HepG2 (cell line): ENCODE results near the gene METTL1.

Experiments
- EZH2 ChIP-seq: conservative IDR thresholded peaks from 2 replicates; pipeline ENCODE4 v1.6.1; 2012; ENCODE audit warnings: mild to moderate bottlenecking, low read depth, low read length, moderate library complexity
- HMGA1 ChIP-seq: sonication (generic); formaldehyde crosslinking; conservative IDR thresholded peaks from 2 replicates; pipeline ENCODE4 v1.4.0; 2020; ENCODE audit warnings: missing genetic modification reagents
- MTA3 ChIP-seq: sonication (generic); formaldehyde crosslinking; IDR thresholded peaks from 2 replicates; pipeline ENCODE4 v1.4.0; 2020; ENCODE audit warnings: missing genetic modification reagents
- NCOA1 ChIP-seq: sonication (generic); formaldehyde crosslinking; IDR thresholded peaks from 2 replicates; pipeline ENCODE4 v1.9.0; 2021; ENCODE audit warnings: missing genetic modification reagents
- ZSCAN12 ChIP-seq: sonication (generic); formaldehyde crosslinking; IDR thresholded peaks from 2 replicates; pipeline ENCODE4 v1.9.0; 2021; ENCODE audit warnings: mild to moderate bottlenecking, missing genetic modification reagents
- TF ChIP-seq, protein P1 (sequence below): sonication (generic); formaldehyde crosslinking; IDR thresholded peaks from 2 replicates; pipeline ENCODE4 v1.4.0; 2020; ENCODE audit warnings: mild to moderate bottlenecking, missing genetic modification reagents
- TF ChIP-seq, protein P2 (sequence below): sonication (generic); formaldehyde crosslinking; IDR thresholded peaks from 2 replicates; pipeline ENCODE4 v1.4.0; 2020; ENCODE audit warnings: missing genetic modification reagents, borderline replicate concordance
- TF ChIP-seq, protein P3 (sequence below): IDR thresholded peaks from 2 replicates; pipeline ENCODE4 v1.6.1; 2016; ENCODE audit warnings: missing compliant biosample characterization, missing genetic modification reagents, borderline replicate concordance
- TF ChIP-seq, protein P4 (sequence below): sonication (generic); formaldehyde crosslinking; IDR thresholded peaks from 2 replicates; pipeline ENCODE4 v1.5.0; 2020; ENCODE audit warnings: mild to moderate bottlenecking, missing genetic modification reagents, moderate library complexity

DNA sequence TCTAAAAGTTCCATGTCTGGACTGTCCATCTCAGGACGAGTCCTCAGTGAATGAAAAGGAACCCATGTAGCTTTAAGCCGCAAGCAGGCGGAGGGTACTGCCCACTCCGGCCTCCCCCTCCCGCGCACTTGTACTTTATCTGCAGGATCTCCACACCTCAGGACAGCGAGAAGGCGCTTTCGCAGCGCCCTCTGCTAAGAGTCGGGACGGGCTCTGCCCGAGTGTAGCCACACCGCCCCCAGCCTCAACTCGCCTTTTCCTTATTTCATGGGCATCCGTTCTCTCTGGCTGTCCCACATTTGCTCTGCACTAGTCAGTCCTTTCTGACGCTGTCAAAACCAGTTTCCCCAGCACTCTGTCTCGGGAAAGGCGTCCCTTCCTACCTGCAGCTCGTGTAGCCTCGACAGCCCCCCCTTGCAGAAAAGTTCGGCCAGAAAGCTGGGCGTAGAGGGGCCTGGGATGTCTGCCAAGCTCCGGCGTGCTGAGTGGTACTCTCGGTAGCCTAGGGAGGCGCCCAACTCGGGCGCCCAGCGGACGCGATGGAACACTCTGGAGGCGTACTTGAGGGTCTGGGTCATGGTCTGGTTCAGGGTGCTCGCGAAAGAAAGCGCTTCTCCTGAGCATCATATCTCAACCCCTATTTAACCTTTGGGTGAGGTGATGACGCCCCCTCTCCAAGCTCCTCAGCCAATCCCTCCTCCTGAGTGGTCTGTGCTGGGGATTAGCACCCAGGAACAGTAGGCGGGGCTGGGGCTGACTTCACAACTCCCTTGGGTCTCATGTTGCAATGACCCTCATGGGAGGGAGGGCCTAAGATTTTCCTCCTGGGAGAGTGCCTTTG lies 5.2 kb downstream of the METTL1 start, which contains the start of gene CYP27B1:
- TF ChIP-seq EZH2, result no peak
- no peak for TF ChIP-seq NCOA1 (CRISPR knock-in tag)
- TF ChIP-seq, protein P1, sequence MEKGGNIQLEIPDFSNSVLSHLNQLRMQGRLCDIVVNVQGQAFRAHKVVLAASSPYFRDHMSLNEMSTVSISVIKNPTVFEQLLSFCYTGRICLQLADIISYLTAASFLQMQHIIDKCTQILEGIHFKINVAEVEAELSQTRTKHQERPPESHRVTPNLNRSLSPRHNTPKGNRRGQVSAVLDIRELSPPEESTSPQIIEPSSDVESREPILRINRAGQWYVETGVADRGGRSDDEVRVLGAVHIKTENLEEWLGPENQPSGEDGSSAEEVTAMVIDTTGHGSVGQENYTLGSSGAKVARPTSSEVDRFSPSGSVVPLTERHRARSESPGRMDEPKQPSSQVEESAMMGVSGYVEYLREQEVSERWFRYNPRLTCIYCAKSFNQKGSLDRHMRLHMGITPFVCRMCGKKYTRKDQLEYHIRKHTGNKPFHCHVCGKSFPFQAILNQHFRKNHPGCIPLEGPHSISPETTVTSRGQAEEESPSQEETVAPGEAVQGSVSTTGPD (CRISPR knock-in tag), result no peak
- TF ChIP-seq HMGA1 (CRISPR knock-in tag), result no peak
- TF ChIP-seq, protein P2, sequence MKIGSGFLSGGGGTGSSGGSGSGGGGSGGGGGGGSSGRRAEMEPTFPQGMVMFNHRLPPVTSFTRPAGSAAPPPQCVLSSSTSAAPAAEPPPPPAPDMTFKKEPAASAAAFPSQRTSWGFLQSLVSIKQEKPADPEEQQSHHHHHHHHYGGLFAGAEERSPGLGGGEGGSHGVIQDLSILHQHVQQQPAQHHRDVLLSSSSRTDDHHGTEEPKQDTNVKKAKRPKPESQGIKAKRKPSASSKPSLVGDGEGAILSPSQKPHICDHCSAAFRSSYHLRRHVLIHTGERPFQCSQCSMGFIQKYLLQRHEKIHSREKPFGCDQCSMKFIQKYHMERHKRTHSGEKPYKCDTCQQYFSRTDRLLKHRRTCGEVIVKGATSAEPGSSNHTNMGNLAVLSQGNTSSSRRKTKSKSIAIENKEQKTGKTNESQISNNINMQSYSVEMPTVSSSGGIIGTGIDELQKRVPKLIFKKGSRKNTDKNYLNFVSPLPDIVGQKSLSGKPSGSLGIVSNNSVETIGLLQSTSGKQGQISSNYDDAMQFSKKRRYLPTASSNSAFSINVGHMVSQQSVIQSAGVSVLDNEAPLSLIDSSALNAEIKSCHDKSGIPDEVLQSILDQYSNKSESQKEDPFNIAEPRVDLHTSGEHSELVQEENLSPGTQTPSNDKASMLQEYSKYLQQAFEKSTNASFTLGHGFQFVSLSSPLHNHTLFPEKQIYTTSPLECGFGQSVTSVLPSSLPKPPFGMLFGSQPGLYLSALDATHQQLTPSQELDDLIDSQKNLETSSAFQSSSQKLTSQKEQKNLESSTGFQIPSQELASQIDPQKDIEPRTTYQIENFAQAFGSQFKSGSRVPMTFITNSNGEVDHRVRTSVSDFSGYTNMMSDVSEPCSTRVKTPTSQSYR (CRISPR knock-in tag), result no peak
- TF ChIP-seq, protein P3, sequence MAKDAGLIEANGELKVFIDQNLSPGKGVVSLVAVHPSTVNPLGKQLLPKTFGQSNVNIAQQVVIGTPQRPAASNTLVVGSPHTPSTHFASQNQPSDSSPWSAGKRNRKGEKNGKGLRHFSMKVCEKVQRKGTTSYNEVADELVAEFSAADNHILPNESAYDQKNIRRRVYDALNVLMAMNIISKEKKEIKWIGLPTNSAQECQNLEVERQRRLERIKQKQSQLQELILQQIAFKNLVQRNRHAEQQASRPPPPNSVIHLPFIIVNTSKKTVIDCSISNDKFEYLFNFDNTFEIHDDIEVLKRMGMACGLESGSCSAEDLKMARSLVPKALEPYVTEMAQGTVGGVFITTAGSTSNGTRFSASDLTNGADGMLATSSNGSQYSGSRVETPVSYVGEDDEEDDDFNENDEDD (CRISPR knock-in tag), result no peak
- TF ChIP-seq, protein P4, sequence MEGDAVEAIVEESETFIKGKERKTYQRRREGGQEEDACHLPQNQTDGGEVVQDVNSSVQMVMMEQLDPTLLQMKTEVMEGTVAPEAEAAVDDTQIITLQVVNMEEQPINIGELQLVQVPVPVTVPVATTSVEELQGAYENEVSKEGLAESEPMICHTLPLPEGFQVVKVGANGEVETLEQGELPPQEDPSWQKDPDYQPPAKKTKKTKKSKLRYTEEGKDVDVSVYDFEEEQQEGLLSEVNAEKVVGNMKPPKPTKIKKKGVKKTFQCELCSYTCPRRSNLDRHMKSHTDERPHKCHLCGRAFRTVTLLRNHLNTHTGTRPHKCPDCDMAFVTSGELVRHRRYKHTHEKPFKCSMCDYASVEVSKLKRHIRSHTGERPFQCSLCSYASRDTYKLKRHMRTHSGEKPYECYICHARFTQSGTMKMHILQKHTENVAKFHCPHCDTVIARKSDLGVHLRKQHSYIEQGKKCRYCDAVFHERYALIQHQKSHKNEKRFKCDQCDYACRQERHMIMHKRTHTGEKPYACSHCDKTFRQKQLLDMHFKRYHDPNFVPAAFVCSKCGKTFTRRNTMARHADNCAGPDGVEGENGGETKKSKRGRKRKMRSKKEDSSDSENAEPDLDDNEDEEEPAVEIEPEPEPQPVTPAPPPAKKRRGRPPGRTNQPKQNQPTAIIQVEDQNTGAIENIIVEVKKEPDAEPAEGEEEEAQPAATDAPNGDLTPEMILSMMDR (CRISPR knock-in tag), result no peak
- no peak for TF ChIP-seq ZSCAN12
- no peak for TF ChIP-seq MTA3 (CRISPR knock-in tag)
